Heart left ventricle (tissue), 16 donors: ENCODE data around the gene CAMKMT. TPM values are rescaled to one million over a fixed set of nuclear protein-coding genes. Genes with fewer than 3 reads are reported as not detected.
A peak's percentile ranks its signal among the peaks of the same experiment; 100 is the strongest.

Experiments used
- ATAC-seq, 4 donors: fragments of 200-7000 bp; cut with Tn5 transposase; one replicate each; pipeline ENCODE4 v1.9.1; 2020 to 2022; ENCODE audit warnings: moderate library complexity in 4 of 4, mild to moderate bottlenecking in 3 of 4, moderate number of reproducible peaks in 1 of 4
- DNase-seq, 5 donors: peaks; one replicate each; pipeline ENCODE4 v3.0.0-alpha.2; 2020
- H3K27ac ChIP-seq, 12 donors: fragments of 200-600 bp; sonication (generic) in 4 of 12; one replicate each; pipeline versions ENCODE4 v1.5.0 to v1.8.0; 2016 to 2022; ENCODE audit warnings: mild to moderate bottlenecking in 2 of 12
- H3K27me3 ChIP-seq, 9 donors: fragments of 200-600 bp; sonication (generic) in 2 of 9; one replicate each; pipeline versions ENCODE4 v1.5.1 to v1.8.0; 2016 to 2022; ENCODE audit warnings: mild to moderate bottlenecking in 3 of 9
- H3K36me3 ChIP-seq, 9 donors: fragments of 200-600 bp; sonication (generic) in 2 of 9; one replicate each; pipeline versions ENCODE4 v1.5.0 to v1.8.0; 2018 to 2022; ENCODE audit warnings: mild to moderate bottlenecking in 2 of 9
- H3K4me1 ChIP-seq, 12 donors: fragments of 200-600 bp; sonication (generic) in 4 of 12; one replicate each; pipeline versions ENCODE4 v1.5.0 to v1.8.0; 2016 to 2022; ENCODE audit warnings: mild to moderate bottlenecking in 3 of 12
- H3K4me3 ChIP-seq, 12 donors: fragments of 200-600 bp; sonication (generic) in 4 of 12; one replicate each; pipeline versions ENCODE4 v1.5.0 to v1.8.0; 2017 to 2022; ENCODE audit warnings: mild to moderate bottlenecking in 9 of 12, moderate library complexity in 4 of 12
- H3K9me3 ChIP-seq, 12 donors: fragments of 200-600 bp; sonication (generic) in 4 of 12; one replicate each; pipeline versions ENCODE4 v1.5.0 to v1.8.0; 2016 to 2022; ENCODE audit warnings: mild to moderate bottlenecking in 1 of 12
- POLR2A ChIP-seq, 2 donors: fragments of 450-650 bp; IDR thresholded peaks; one replicate each; pipeline ENCODE4 v1.6.1; 2017; ENCODE audit warnings: antibody characterized with exemption in 2 of 2, mild to moderate bottlenecking in 2 of 2, moderate library complexity in 2 of 2
- WGBS, 4 donors: extraction: QIAGEN DNeasy Blood & Tissue Kit in 2 of 4; methylation state at CpG; one replicate each; pipeline versions ENCODE4 v1.1.5 to v1.1.7; 2013 to 2018; 5-methylcytosine and 5-hydroxymethylcytosine counted together
- intact Hi-C, 10 donors: fragments of 100-400 bp; cut with DNase I; formaldehyde crosslinking; loops; one replicate each; pipeline versions ENCODE4 v1.11.1 to v1.14.2; 2022
- polyA plus RNA-seq, 2 donors: library from polyadenylated mRNA; stranded (reverse); fragments of 200-250 nt; gene quantifications; one replicate each; pipeline ENCODE4 v1.2.3, GENCODE V29; 2013
- total RNA-seq, 9 donors: library from RNA; depleted of rRNA in 2 of 9; stranded (reverse); fragments of >200 nt in 2 of 9; fragmentation: NEBNext Ultra II Directional in 3 of 9; extraction: Animal tissue kit (Norgen Biotek cat#: 25700) in 3 of 9; gene quantifications; one replicate each; pipeline versions ENCODE4 v1.1.0 to v1.2.4, GENCODE V29; 2016 to 2023
- TF ChIP-seq, protein P1 (sequence below), 12 donors: fragments of 200-600 bp; sonication (generic) in 4 of 12; IDR thresholded peaks; one replicate each; pipeline versions ENCODE4 v1.5.0 to v1.8.0; 2018 to 2022; ENCODE audit warnings: antibody characterized with exemption in 12 of 12, mild to moderate bottlenecking in 5 of 12
- donor health status: ischemic (EF 13 %, LVEDD 7.1; RV severe dilation, severe dysfunction).
- donor health status: healthy with polysubstance abuse.
- donor health status: DM: no; HTN: yes; CAD: no.
- donor health status: DM: no; HTN: no; CAD: no.
- donor health status: ischemic (EF 25% LVEDD 6.9; RV normal size, moderate dysfunction).
- donor health status: ischemic (EF 25% LVEDD 5.7; RV mildly dilated, moderate dysfunction).
- donor health status: healthy.
- donor health status: DM: yes; HTN: yes; CAD: no.
- donor health status: ischemic (EF 35%, LVEDD 5.7; RV mildly dilated, moderate dysfunction).
- donor health status: nonischemic (EF 11% LVEDD 7.7; RV severe dilation, severe dysfunction).
- donor health status: DM: yes; HTN: yes; CAD: no.
- donor health status: PGD.
- donor health status: ischemic (EF 29% LVEDD 5.4; RV normal size, mild dysfunction).
- donor health status: nonischemic (EF 23%, LVEDD 6.1; RV moderate dilation, normal function).

CAMKMT gene
- total and polyA plus RNA-seq, 11 donors: 2.5 to 10.1 (median 4.4) TPM

DNA sequence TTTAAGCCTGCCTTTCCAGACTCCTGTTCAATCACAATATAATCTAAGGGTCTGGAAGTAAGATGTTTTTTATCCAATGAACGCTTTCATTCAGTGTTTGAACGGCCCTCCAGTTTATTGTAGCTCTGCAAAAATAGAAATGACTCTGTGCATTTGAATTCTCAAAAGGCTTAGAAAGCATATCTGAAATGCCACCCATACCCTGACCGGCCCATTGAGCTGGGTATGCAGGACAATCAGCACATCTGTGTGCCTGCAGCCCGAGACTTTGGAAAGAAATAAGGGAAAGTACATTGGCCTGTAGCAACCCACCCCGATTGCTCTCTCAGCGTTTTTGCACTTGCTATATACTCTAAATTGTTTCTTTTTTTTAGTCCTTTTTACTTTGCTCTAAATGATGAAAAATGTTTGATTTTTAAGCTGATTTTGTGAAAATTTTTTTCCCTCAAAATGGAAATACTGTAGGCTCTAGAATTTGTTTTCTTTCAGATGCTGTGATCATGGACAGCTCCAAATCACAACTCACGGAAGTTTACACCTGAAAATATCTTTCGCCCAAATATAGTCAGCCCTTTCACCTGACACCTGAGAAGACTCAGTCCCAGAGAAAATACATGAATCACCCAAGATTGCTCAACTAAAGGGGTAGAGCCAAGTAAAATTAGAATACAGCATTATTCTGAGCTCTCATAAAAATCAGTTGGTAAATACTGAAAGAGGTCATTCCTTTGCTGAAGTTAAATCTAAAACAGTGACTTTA lies 385.3 kb downstream of the CAMKMT start:
- no peak overlapping the region for H3K4me3 ChIP-seq
- intact Hi-C loops: no loop called here
- no peaks in the 10 kb centered on the region for H3K36me3 ChIP-seq
- no peaks in the 10 kb centered on the region for H3K27me3 ChIP-seq
- H3K4me1 ChIP-seq: peaks cover 0 to 24% (median 5%) of the 10 kb centered on the region in 12 donors
- peak in 1 of 4 donors; percentile 57 for ATAC-seq
- TF ChIP-seq, protein P1, sequence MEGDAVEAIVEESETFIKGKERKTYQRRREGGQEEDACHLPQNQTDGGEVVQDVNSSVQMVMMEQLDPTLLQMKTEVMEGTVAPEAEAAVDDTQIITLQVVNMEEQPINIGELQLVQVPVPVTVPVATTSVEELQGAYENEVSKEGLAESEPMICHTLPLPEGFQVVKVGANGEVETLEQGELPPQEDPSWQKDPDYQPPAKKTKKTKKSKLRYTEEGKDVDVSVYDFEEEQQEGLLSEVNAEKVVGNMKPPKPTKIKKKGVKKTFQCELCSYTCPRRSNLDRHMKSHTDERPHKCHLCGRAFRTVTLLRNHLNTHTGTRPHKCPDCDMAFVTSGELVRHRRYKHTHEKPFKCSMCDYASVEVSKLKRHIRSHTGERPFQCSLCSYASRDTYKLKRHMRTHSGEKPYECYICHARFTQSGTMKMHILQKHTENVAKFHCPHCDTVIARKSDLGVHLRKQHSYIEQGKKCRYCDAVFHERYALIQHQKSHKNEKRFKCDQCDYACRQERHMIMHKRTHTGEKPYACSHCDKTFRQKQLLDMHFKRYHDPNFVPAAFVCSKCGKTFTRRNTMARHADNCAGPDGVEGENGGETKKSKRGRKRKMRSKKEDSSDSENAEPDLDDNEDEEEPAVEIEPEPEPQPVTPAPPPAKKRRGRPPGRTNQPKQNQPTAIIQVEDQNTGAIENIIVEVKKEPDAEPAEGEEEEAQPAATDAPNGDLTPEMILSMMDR (IDR thresholded peaks at IDR 0.05): no peak
- TF ChIP-seq POLR2A (IDR thresholded peaks at IDR 0.05): no peak
- H3K27ac ChIP-seq: no peak overlapping the region
- no peaks in the 10 kb centered on the region for H3K9me3 ChIP-seq
- no peak for DNase-seq
- WGBS, 4 donors: 68 to 76% (median 71%) methylated on average over 8 of the region's 8 CpGs

DNA sequence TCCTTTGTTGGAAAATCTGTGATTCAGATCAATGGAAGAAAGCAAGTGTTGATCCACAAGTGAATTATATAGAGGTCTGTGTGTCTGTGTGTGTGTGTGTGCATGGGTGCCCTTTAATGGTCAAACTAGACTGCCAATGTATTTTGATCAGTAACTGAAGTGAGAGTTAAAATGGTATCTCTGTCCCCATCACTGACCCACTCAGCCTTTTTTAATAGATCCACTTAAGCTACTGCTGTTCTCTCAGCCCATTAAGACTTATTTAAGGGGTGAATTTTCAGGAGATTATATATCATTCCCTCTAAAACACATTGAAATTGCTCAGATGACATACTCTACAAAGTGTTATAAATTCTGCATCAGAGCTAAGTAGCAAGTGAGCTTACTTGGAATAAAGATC lies 386.0 kb downstream of the CAMKMT start:
- peaks cover 0 to 24% (median 5%) of the 10 kb centered on the region in 12 donors for H3K4me1 ChIP-seq
- DNase-seq: no peak
- H3K4me3 ChIP-seq: no peak overlapping the region
- no peak overlapping the region for H3K27ac ChIP-seq
- ATAC-seq: no peak
- intact Hi-C loops: no loop called here
- H3K36me3 ChIP-seq: no peaks in the 10 kb centered on the region
- no peaks in the 10 kb centered on the region for H3K27me3 ChIP-seq
- no peaks in the 10 kb centered on the region for H3K9me3 ChIP-seq
- TF ChIP-seq POLR2A (IDR thresholded peaks at IDR 0.05): no peak
- TF ChIP-seq, protein P1 (IDR thresholded peaks at IDR 0.05): no peak

DNA sequence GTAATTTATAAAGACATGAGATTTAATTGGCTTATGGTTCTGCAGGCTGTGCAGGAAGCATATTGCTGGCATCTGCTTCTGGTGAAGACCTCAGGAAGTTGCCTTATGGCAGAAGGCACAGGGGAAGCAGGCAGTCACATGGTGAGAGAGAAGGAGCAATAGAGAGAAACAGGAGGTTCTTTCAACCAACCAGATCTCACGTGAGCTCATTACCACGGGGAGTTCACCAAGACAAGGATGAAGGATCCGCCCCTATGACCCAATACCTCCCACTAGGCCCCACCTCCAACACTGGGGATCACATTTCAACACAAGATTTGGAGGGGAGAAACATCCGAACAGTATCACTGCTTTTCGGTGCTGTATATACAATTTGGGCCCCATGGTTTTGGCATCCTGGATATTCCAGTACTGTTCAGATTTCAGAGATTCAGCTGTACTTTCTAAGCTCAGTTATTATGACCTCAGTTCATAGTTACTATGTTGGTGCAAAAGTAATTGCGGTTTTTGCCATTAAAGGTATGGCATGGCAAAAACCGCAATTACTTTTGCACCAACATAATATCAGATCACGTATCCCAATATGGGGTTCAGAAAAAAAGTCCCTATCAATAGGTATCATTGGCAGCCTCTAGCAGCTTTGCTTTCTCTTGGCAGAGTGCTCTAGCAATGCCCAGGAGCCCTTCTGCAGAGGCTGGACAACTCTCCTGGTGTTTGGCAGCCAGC lies 390.2 kb downstream of the CAMKMT start:
- Histone ChIP-seq H3K27me3 (no peaks in the 10 kb centered on the region), H3K4me3 (no peak overlapping the region), H3K27ac (no peak overlapping the region), H3K36me3 (no peaks in the 10 kb centered on the region), H3K4me1 (peaks cover 0 to 9% (median under 1%) of the 10 kb centered on the region in 12 donors), H3K9me3 (no peaks in the 10 kb centered on the region)
- DNase-seq (no peak), ATAC-seq (no peak)
- TF ChIP-seq POLR2A (IDR thresholded peaks at IDR 0.05): no peak
- TF ChIP-seq, protein P1 (IDR thresholded peaks at IDR 0.05): no peak
- WGBS, 4 donors: 84 to 93% (median 89%) methylated on average over 8 of the region's 8 CpGs
- intact Hi-C loops: no loop called here

DNA sequence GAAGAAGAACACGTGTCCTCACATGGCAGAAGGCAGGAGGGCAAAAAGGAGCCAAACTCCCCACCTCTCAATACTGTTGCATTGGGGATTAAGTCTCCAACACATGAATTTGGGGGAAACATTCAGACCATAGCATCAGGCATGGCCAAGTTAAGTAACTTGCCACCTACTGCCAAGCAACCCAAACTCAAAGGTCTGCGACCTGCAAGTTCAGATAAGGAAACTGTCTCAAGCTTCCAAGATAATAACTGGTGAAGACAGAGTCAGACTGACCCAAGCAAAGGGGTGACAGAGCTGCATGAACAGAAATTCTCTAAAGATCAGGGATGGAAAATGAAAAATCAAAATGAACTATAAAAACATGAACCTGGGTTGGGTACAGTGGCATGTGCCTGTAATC lies 391.0 kb downstream of the CAMKMT start:
- Histone ChIP-seq H3K36me3 (no peaks in the 10 kb centered on the region), H3K27me3 (no peaks in the 10 kb centered on the region), H3K4me3 (no peak overlapping the region), H3K4me1 (peaks cover 0 to 9% (median 0%) of the 10 kb centered on the region in 12 donors), H3K27ac (no peak overlapping the region), H3K9me3 (no peaks in the 10 kb centered on the region)
- no peak for DNase-seq
- 97 to 100% (median 98%) methylated on average over 2 of the region's 2 CpGs for WGBS, 4 donors
- intact Hi-C loops: no loop called here
- no peak for TF ChIP-seq POLR2A (IDR thresholded peaks at IDR 0.05)
- TF ChIP-seq, protein P1 (IDR thresholded peaks at IDR 0.05): no peak
- ATAC-seq: no peak
